MCF 10A (cell line): ENCODE measurements around the gene ANAPC1. TPM values are rescaled to one million over a fixed set of nuclear protein-coding genes. Genes with fewer than 3 reads are reported as not detected.
A peak's percentile ranks its signal among the peaks of the same experiment; 100 is the strongest.
"Not testable (repeated sequence)": the region's sequence is repeated elsewhere in the genome, so short reads cannot be mapped to it uniquely, and the experiment has no call there.

Experiments used
- BruUV-seq: library from RNA; stranded (reverse); fragments of 400-500 nt; replicated peaks from 2 replicates; lab custom pipeline; 2021; lab: Mats Ljungman, UMichigan
- CTCF ChIA-PET: fragments of 300-600 bp; sonication (Branson Sonifier 250); formaldehyde crosslinking; extraction: SDS; loops from one replicate; lab custom pipeline; 2021; ENCODE audit warnings: antibody characterized with exemption, inconsistent platforms; lab: Yijun Ruan, JAX
- POLR2A ChIA-PET: fragments of 300-600, 350-650 bp; sonication (Branson Sonifier 250); formaldehyde crosslinking; extraction: SDS; loops from one replicate; lab custom pipeline; 2020; ENCODE audit warnings: antibody characterized with exemption, inconsistent platforms; lab: Yijun Ruan, JAX
- DNase-seq: peaks from one replicate; pipeline ENCODE4 v3.0.0-alpha.2; 2018; ENCODE audit not compliant: unreplicated experiment
- H3K27ac Mint-ChIP-seq: one replicate; pipeline ENCODE4 v1.8.0; 2022; ENCODE audit warnings: mild to moderate bottlenecking, low read depth, mixed read lengths; ENCODE audit not compliant: unreplicated experiment
- H3K27me3 Mint-ChIP-seq: one replicate; pipeline ENCODE4 v1.8.0; 2022; ENCODE audit warnings: mixed read lengths; ENCODE audit not compliant: insufficient read depth, unreplicated experiment
- H3K36me3 Mint-ChIP-seq: one replicate; pipeline ENCODE4 v1.8.0; 2022; ENCODE audit warnings: mild to moderate bottlenecking, moderate library complexity, mixed read lengths; ENCODE audit not compliant: insufficient read depth, unreplicated experiment
- H3K4me1 Mint-ChIP-seq: one replicate; pipeline ENCODE4 v1.8.0; 2022; ENCODE audit warnings: mixed read lengths; ENCODE audit not compliant: insufficient read depth, unreplicated experiment
- H3K4me3 Mint-ChIP-seq: one replicate; pipeline ENCODE4 v1.8.0; 2022; ENCODE audit warnings: mild to moderate bottlenecking, moderate library complexity, mixed read lengths; ENCODE audit not compliant: unreplicated experiment
- H3K9me3 Mint-ChIP-seq: one replicate; pipeline ENCODE4 v1.8.0; 2022; ENCODE audit warnings: mixed read lengths; ENCODE audit not compliant: unreplicated experiment
- CTCF ChIP-seq: fragments of 200-600 bp; IDR thresholded peaks from one replicate; pipeline ENCODE4 v1.8.0; 2022; ENCODE audit warnings: antibody characterized with exemption, mild to moderate bottlenecking; ENCODE audit not compliant: unreplicated experiment
- intact Hi-C: fragments of 100-400 bp; cut with micrococcal nuclease; formaldehyde crosslinking; loops from 2 replicates; pipeline ENCODE4 v1.14.1; 2022
- total RNA-seq: library from RNA; stranded (reverse); gene quantifications from 2 replicates; pipeline ENCODE4 v1.2.3, GENCODE V29; 2022

ANAPC1 gene
- total RNA-seq, 1 experiment from 2014 or later = 66.1 TPM

GRCh38 chr2:111912547-111912946 is 28.6 kb upstream of the ANAPC1 start:
- H3K27ac Mint-ChIP-seq = no peak overlapping the region
- CTCF ChIA-PET = no interaction called here
- H3K9me3 Mint-ChIP-seq = no peaks in the 10 kb centered on the region
- POLR2A ChIA-PET = no interaction called here
- BruUV-seq = no TSS peak
- no peaks in the 10 kb centered on the region for H3K4me1 Mint-ChIP-seq
- intact Hi-C loops = no loop called here
- H3K4me3 Mint-ChIP-seq = no peak overlapping the region
- H3K36me3 Mint-ChIP-seq = no peaks in the 10 kb centered on the region
- DNase-seq = peak; percentile 48
- no peak for TF ChIP-seq CTCF
- no peaks in the 10 kb centered on the region for H3K27me3 Mint-ChIP-seq

GRCh38 chr2:111911295-111911977 is 27.4 kb upstream of the ANAPC1 start:
- H3K9me3 Mint-ChIP-seq, H3K27me3 Mint-ChIP-seq, H3K4me1 Mint-ChIP-seq, BruUV-seq, DNase-seq, H3K36me3 Mint-ChIP-seq, POLR2A ChIA-PET, H3K4me3 Mint-ChIP-seq, intact Hi-C loops, H3K27ac Mint-ChIP-seq: not testable (repeated sequence)
- CTCF ChIA-PET = interaction anchor here (1.1 kb wide), 1 partner anchor 137 kb away, joined by 3 read pairs; no protein-coding TSS in a partner anchor

- no peak for DNase-seq
- H3K27ac Mint-ChIP-seq = no peak overlapping the region
- H3K9me3 Mint-ChIP-seq = no peaks in the 10 kb centered on the region
- H3K4me1 Mint-ChIP-seq = peaks cover 5% of the 10 kb centered on the region
- POLR2A ChIA-PET = interaction anchor here (0.6 to 1.8 kb wide), 2 partner anchors 13 to 23 kb away, joined by 3 to 4 read pairs; no protein-coding TSS in a partner anchor
- no peaks in the 10 kb centered on the region for H3K27me3 Mint-ChIP-seq
- TF ChIP-seq CTCF = no peak
- H3K36me3 Mint-ChIP-seq = no peaks in the 10 kb centered on the region
- intact Hi-C loops = no loop called here
- BruUV-seq = no TSS peak
- no peak overlapping the region for H3K4me3 Mint-ChIP-seq
- CTCF ChIA-PET = interaction anchor here (0.9 to 1.2 kb wide), 5 partner anchors 10 to 137 kb away, joined by 3 to 6 read pairs (median 3); no protein-coding TSS in a partner anchor
Observed at GRCh38 chr2:111910609-111911277, 26.8 kb upstream of the ANAPC1 start.

GRCh38 chr2:111909997-111910396 is 26.0 kb upstream of the ANAPC1 start:
- H3K27ac Mint-ChIP-seq, H3K36me3 Mint-ChIP-seq, H3K4me3 Mint-ChIP-seq, H3K4me1 Mint-ChIP-seq, intact Hi-C loops, DNase-seq, H3K27me3 Mint-ChIP-seq, H3K9me3 Mint-ChIP-seq, BruUV-seq: not testable (repeated sequence)
- POLR2A ChIA-PET = interaction anchor here (1.8 kb wide), 1 partner anchor 14 kb away, joined by 4 read pairs; no protein-coding TSS in a partner anchor
- CTCF ChIA-PET = interaction anchor here (0.8 to 1.2 kb wide), 5 partner anchors 9 to 138 kb away, joined by 3 to 6 read pairs (median 3); no protein-coding TSS in a partner anchor

GRCh38 chr2:111909079-111909478 is 25.1 kb upstream of the ANAPC1 start:
- BruUV-seq = no TSS peak
- no peak for TF ChIP-seq CTCF
- peaks cover 5% of the 10 kb centered on the region for H3K4me1 Mint-ChIP-seq
- H3K36me3 Mint-ChIP-seq = no peaks in the 10 kb centered on the region
- H3K4me3 Mint-ChIP-seq = no peak overlapping the region
- POLR2A ChIA-PET = interaction anchor here (0.6 to 1.8 kb wide), 3 partner anchors 15 to 144 kb away, joined by 3 to 4 read pairs (median 4); no protein-coding TSS in a partner anchor
- intact Hi-C loops = no loop called here
- no peaks in the 10 kb centered on the region for H3K9me3 Mint-ChIP-seq
- no peaks in the 10 kb centered on the region for H3K27me3 Mint-ChIP-seq
- H3K27ac Mint-ChIP-seq = no peak overlapping the region
- DNase-seq = no peak
- CTCF ChIA-PET = no interaction called here
